Measurements from ENCODE around the gene ALX3. TPM values are rescaled to one million over a fixed set of nuclear protein-coding genes. Genes with fewer than 3 reads are reported as not detected.
"Not testable (repeated sequence)": the region's sequence is repeated elsewhere in the genome, so short reads cannot be mapped to it uniquely, and the experiment has no call there.

Gene ALX3
- polyA plus RNA-seq, 3 donors = 0.11 TPM; not detected in 2

GRCh38 chr1:110048923-110049601, 21.4 kb downstream of the ALX3 start:
- DNase-seq (ENCODE audit: low read depth in 3 of 3, low spot score in 2 of 3) = no peak

GRCh38 chr1:110048240-110048639, 22.2 kb downstream of the ALX3 start:
- no peak for DNase-seq (ENCODE audit: low read depth in 3 of 3, low spot score in 2 of 3)

GRCh38 chr1:110047463-110047862, 23.0 kb downstream of the ALX3 start:
- DNase-seq (ENCODE audit: low read depth in 3 of 3, low spot score in 2 of 3) = no peak

GRCh38 chr1:110043016-110043415, 27.5 kb downstream of the ALX3 start:
- no peak for DNase-seq (ENCODE audit: low read depth in 3 of 3, low spot score in 2 of 3)

GRCh38 chr1:110040548-110040947, 29.9 kb downstream of the ALX3 start:
- no peak for DNase-seq (ENCODE audit: low read depth in 3 of 3, low spot score in 2 of 3)

GRCh38 chr1:110039641-110040040, 30.8 kb downstream of the ALX3 start:
- no peak for DNase-seq (ENCODE audit: low read depth in 3 of 3, low spot score in 2 of 3)

GRCh38 chr1:110038271-110038670, 32.2 kb downstream of the ALX3 start:
- no peak for DNase-seq (ENCODE audit: low read depth in 3 of 3, low spot score in 2 of 3)

GRCh38 chr1:110035236-110035752, 35.2 kb downstream of the ALX3 start:
- no peak for DNase-seq (ENCODE audit: low read depth in 3 of 3, low spot score in 2 of 3)

- peak; percentile 87 to 92 (median 91) for DNase-seq (ENCODE audit: low read depth in 3 of 3, low spot score in 2 of 3)
Observed at GRCh38 chr1:110034451-110035235, 35.8 kb downstream of the ALX3 start, which contains the start of gene STRIP1. STRIP1 (plus strand) TSS chr1:110034624; CDS start chr1:110034638, 14 bp downstream.

GRCh38 chr1:110034040-110034450, 36.4 kb downstream of the ALX3 start:
- DNase-seq (ENCODE audit: low read depth in 3 of 3, low spot score in 2 of 3) = no peak

GRCh38 chr1:110033421-110033820, 37.1 kb downstream of the ALX3 start:
- no peak for DNase-seq (ENCODE audit: low read depth in 3 of 3, low spot score in 2 of 3)

GRCh38 chr1:110032327-110032726, 38.1 kb downstream of the ALX3 start:
- DNase-seq (ENCODE audit: low read depth in 3 of 3, low spot score in 2 of 3) = no peak

GRCh38 chr1:110030687-110031086, 39.8 kb downstream of the ALX3 start:
- DNase-seq (ENCODE audit: low read depth in 3 of 3, low spot score in 2 of 3) = not testable (repeated sequence)

GRCh38 chr1:110024613-110025012, 45.9 kb downstream of the ALX3 start:
- no peak for DNase-seq (ENCODE audit: low read depth in 3 of 3, low spot score in 2 of 3)

- DNase-seq (ENCODE audit: low read depth in 3 of 3, low spot score in 2 of 3) = no peak
Observed at GRCh38 chr1:110021285-110021684, 49.2 kb downstream of the ALX3 start.

GRCh38 chr1:110019770-110020169, 50.7 kb downstream of the ALX3 start:
- no peak for DNase-seq (ENCODE audit: low read depth in 3 of 3, low spot score in 2 of 3)

GRCh38 chr1:110018396-110018795, 52.1 kb downstream of the ALX3 start:
- no peak for DNase-seq (ENCODE audit: low read depth in 3 of 3, low spot score in 2 of 3)

- no peak for DNase-seq (ENCODE audit: low read depth in 3 of 3, low spot score in 2 of 3)
Observed at GRCh38 chr1:110017792-110018191, 52.7 kb downstream of the ALX3 start.

- no peak for DNase-seq (ENCODE audit: low read depth in 3 of 3, low spot score in 2 of 3)
Observed at GRCh38 chr1:110012100-110012780, 58.2 kb downstream of the ALX3 start.

- DNase-seq (ENCODE audit: low read depth in 3 of 3, low spot score in 2 of 3) = no peak
Observed at GRCh38 chr1:110011527-110012041, 58.9 kb downstream of the ALX3 start.
